Cortex of kidney (tissue), 1 donor: ENCODE data around the gene ZDHHC7.
"Not testable (repeated sequence)": the region's sequence is repeated elsewhere in the genome, so short reads cannot be mapped to it uniquely, and the experiment has no call there.

ENCODE experiments used
- DNase-seq: peaks from one replicate; lab custom pipeline; 2025; lab: John Stamatoyannopoulos, UW

Gene ZDHHC7

DNA sequence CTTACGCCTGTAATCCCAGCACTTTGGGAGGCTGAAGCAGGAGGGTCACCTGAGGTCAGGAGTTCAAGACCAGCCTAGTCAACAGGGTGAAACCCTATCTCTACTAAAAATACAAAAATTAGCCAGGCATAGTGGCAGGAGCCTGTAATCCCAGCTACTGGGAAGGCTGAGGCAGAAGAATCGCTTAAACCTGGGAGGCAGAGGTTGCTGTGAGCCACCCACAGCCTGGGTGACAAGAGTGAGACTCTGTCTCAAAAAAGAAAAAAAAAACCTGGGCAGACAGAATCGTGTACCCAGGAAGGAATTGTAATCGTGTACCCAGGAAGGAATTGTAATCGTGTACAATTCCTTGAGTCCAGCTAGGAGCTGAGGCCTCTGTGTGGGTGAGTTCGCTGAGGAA is 72.7 kb downstream of the ZDHHC7 start:
- not testable (repeated sequence) for DNase-seq

DNA sequence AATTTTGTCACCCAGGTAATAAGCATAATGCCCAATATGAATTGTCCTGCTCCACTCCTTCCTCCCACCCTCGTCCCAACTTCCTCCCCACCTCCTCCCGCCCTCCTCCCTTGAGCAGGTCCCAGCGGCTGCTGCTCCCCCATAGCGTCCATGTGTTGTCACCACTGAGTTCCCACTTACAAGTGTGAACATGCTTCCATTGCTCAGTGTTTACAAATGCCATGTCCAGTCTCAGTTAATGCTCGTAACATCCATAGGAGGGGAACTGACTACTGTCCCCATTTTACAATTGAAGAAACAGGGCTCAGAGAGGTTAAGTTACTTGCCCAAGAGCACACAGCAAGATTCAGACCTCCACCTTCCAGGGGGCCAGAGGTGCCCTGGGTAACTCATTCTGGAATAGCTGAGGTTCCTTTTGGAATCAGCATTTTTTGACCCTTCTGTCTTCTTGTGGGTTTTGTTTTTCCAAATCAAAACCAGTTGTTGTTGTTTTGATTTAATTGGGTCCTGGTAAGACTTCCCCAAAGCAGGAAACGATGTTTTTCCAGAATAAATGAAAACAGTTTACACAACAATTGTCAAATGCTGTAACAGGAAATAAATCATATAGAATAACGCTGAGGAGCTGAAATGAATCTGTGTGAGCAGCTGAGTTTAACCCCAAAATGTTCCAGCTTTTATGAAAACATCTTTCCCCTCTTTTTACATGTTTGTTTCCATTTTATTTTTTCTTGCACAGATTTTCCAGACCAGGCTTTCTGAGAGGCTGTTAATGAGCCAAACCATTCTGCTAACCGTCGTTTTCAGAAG is 73.9 kb downstream of the ZDHHC7 start:
- DNase-seq: no peak

DNA sequence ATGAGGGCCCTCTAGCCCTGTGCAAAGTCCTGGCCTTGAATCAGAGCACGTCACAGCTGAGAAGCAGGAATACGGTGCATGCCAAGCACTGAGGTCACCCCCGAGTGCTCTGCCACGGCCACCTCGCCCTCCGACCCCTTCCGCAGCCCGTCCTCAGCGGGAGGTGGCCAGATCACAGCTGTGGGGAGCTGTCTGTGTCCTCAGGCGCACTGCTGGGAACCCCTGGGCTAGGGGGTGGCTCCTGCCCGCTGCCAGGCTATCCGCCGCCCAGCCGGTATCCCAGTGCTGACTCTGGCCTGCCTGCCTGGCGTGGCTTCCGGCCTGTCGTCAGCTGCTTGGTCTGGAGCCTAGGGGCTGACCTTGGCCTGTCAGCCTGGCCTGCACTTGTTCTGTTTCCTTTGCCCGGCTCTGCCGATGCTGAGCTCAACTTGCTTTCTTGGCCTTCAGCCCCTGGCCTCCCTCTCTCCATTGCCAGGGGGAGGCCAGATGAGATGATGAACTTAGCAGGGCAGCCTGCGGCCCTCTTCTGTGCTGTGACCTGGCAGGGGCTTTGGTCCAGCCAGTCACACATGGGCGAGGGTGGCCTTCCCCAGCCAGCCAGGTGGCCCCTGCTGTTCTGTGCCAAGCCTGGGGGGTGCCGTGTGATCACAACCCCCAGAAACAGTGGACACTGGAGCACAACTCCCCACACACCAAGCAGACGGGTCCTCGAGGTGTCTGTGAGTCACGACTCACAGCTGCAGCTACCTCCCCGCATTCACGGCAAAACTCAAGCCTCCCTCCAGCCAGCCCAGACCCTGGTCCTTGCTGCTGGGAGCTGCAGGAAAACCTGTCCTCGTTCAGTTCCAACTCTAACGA is 77.3 kb downstream of the ZDHHC7 start:
- DNase-seq: no peak

DNA sequence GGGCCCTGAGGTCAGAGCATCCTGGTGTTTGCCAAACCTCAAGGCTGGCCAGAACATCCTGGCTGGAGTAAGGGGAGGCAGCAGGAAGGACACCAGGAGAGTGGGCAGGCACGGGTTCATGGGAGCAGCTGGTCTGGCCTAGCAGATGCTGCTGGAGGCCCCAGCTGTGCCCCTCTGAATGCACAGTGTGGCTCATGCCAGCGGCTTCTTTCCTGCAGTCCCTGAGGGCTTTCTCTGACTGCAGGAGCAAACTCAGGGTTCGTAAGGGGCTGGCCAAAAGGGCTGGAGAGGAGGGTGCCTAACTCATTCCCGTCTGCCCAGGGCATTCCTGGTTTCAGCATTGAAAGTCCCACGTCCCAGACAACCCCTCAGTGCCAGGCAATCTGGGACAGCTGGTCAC is 78.7 kb downstream of the ZDHHC7 start:
- DNase-seq: no peak

DNA sequence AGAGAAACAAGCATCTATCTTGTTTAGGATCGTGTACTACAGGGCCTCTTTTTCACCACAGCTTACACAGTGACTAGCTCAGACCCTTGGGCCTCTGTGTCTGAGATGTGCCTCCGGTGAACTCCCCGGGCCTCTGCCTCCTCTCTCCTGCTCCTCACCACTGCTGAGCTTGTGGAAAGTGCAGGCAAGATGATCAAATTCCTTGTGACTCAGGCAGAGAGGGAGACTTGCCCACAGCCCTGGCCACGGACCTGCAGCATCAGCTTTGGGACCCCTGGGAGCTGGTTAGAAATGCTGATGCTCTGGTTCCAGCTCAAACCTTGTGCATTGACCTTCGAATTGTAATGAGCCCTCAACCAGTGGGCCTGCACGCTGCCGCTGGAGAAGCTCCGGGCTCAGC is 79.8 kb downstream of the ZDHHC7 start:
- no peak for DNase-seq

DNA sequence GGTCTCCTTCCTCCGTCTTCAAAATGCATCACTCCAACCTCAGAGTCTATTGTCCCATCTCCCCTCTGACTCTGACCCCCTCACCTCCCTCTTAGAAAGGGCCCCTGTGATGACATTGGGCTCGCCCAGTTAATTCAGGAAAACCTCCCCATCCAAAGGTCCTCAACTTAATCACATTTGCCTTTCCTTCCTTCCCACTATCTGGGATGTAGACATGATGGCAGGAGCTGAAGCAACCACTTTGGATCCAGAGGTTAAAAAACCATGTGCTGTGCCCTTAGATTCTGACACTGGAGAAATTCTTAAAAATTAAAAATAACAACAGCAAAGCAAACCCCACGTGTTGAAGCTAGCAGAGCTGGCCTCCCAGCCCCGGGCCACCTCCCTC is 80.2 kb downstream of the ZDHHC7 start:
- DNase-seq: no peak

- DNase-seq: no peak
These were observed 80.8 kb downstream of the ZDHHC7 start for GRCh38 chr16:84930298-84931106.

GRCh38 chr16:84929421-84930297 is 81.7 kb downstream of the ZDHHC7 start:
- no peak for DNase-seq

GRCh38 chr16:84928679-84929420 is 82.5 kb downstream of the ZDHHC7 start:
- DNase-seq: no peak

DNA sequence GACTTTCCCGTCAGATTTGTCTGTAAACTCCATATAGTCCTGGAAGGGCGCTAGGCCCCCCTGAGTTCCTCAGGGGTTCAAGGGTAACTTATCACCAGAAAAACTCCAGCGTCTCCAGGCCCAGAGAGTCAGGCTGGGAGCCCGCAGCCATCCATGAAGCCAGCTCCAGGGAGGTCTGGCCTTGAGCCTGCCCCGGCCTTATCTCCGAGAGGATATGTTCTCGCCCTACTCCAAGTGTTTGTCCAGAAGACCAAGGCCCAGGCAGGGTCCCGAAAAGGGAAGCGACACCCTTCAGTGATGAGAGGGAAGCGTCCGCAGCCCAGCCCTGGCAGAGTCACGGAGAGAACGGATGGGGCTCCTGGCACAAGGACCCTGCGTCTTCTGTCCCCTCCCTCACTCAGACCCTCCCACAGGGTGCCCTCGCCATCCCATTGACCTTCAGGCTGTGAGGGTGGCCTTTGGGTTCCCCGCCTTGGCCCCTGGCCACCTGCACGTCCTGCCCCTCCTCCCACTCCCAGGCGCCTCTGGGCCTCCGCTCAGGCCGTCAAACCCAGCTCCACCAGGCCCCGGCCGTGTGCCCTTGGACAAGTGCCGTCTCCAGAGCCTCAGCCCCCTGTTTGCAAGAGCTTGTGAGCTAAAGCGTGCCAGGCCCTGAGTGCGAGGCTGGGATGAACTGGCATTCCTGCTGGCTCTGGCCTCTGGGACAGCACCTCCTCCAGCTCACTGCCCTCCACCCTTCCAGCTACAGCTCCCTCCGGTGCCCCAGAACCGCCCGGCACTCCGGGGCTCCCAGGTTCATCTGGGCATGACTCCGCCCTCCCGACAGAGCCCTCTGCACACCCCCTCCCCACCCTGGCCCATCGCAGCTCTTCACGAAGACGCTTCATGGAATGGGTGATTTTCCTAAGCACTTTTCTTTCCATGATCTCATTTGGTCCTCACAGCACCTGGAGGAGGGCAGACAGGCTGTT is 83.4 kb downstream of the ZDHHC7 start:
- DNase-seq: no peak

GRCh38 chr16:84926462-84926861 is 84.9 kb downstream of the ZDHHC7 start:
- DNase-seq: no peak

DNA sequence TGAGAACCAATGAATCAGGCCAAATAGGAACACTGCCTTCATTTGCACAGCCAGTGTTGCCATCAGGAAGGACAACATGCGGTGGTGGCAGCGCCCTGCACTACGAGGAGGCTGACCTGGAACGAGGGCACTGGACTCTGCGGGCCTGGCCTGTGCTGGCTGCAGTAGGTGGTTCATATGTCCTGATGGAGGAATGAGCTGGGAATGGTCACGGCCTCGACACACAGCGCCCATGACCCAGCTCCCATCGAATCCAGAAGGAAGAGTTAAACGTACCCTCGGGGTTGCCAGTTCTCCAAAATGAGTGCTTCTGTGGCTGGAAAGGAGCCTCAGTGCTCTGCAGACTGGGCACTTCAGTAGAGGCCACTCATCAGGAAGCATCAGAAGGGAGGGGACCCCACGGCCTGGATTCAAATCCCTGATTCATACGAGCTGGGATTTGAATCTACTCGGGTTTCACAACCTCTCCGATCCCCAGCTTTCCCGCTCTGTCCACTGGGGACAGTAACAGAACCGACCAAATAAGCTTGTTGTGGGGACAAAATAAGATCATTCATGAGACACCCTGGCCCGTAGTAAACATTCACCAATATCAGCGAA is 85.5 kb downstream of the ZDHHC7 start:
- DNase-seq: no peak

GRCh38 chr16:84925092-84925772 is 86.1 kb downstream of the ZDHHC7 start:
- no peak for DNase-seq

- DNase-seq: no peak
These were observed 86.8 kb downstream of the ZDHHC7 start for GRCh38 chr16:84924331-84925091.
